ENCODE results near the gene VMAC. TPM values are rescaled to one million over a fixed set of nuclear protein-coding genes. Genes with fewer than 3 reads are reported as not detected.
"Not testable (repeated sequence)": the region's sequence is repeated elsewhere in the genome, so short reads cannot be mapped to it uniquely, and the experiment has no call there.

The VMAC gene
- total and polyA plus RNA-seq, 8 donors, result 3.6 to 60.8 (median 6.7) TPM

- intact Hi-C loops (cut with DNase I; ENCODE audit: low total_unique reads), result no loop called here
- peaks cover 7 to 25% (median 12%) of the 10 kb centered on the region in 4 donors for H3K4me1 ChIP-seq
Observed at GRCh38 chr19:5880196-5880595, 24.5 kb upstream of the VMAC start.

GRCh38 chr19:5880604-5881078 is 24.0 kb upstream of the VMAC start:
- Histone ChIP-seq H3K9me3 (no peaks in the 10 kb centered on the region), H3K4me1 (peaks cover 7 to 25% (median 12%) of the 10 kb centered on the region in 4 donors), H3K4me3 (no peak overlapping the region), H3K27me3 (peaks cover 0 to 61% (median 28%) of the 10 kb centered on the region in 3 donors), H3K36me3 (no peaks in the 10 kb centered on the region), H3K27ac (peak overlapping the region in 4 of 5 donors; percentile 31 to 83 (median 50))
- intact Hi-C loops (cut with DNase I; ENCODE audit: low total_unique reads), result no loop called here
- DNase-seq, result peak in 1 of 2 donors; percentile 84
- TF ChIP-seq CTCF (IDR thresholded peaks at IDR 0.05) (no peak), POLR2A (IDR thresholded peaks at IDR 0.05) (no peak), EP300 (IDR thresholded peaks at IDR 0.05) (peak; percentile 37), POLR2AphosphoS5 (IDR thresholded peaks at IDR 0.05) (peak in 2 of 3 donors; percentile 29 to 39)
- WGBS, 5 donors, result 9 to 22% (median 15%) methylated on average over 11 to 15 of the region's 15 CpGs

More at GRCh38 chr19:5880196-5880595, 24.5 kb upstream of the VMAC start:
- Histone ChIP-seq H3K27ac (peak overlapping the region in 4 of 5 donors; percentile 31 to 83 (median 50)), H3K36me3 (no peaks in the 10 kb centered on the region), H3K4me3 (no peak overlapping the region), H3K9me3 (no peaks in the 10 kb centered on the region), H3K27me3 (peaks cover 0 to 61% (median 28%) of the 10 kb centered on the region in 3 donors)
- DNase-seq, result no peak
- WGBS, 5 donors, result 27 to 39% (median 30%) methylated on average over 5 to 6 of the region's 6 CpGs
- no peak for TF ChIP-seq POLR2AphosphoS5 (IDR thresholded peaks at IDR 0.05)
- no peak for TF ChIP-seq CTCF (IDR thresholded peaks at IDR 0.05)
- TF ChIP-seq POLR2A (IDR thresholded peaks at IDR 0.05), result no peak
- TF ChIP-seq EP300 (IDR thresholded peaks at IDR 0.05), result no peak

GRCh38 chr19:5881543-5882299 is 23.0 kb upstream of the VMAC start:
- TF ChIP-seq CTCF (IDR thresholded peaks at IDR 0.05) (no peak), POLR2A (IDR thresholded peaks at IDR 0.05) (no peak), POLR2AphosphoS5 (IDR thresholded peaks at IDR 0.05) (no peak), EP300 (IDR thresholded peaks at IDR 0.05) (no peak)
- Histone ChIP-seq H3K4me1 (peaks cover 7 to 25% (median 12%) of the 10 kb centered on the region in 4 donors), H3K27me3 (peaks cover 0 to 55% (median 23%) of the 10 kb centered on the region in 3 donors), H3K9me3 (no peaks in the 10 kb centered on the region), H3K36me3 (no peaks in the 10 kb centered on the region), H3K27ac (peak overlapping the region in 2 of 5 donors; percentile 19 to 83), H3K4me3 (no peak overlapping the region)
- intact Hi-C loops (cut with DNase I; ENCODE audit: low total_unique reads), result no loop called here
- 42 to 56% (median 51%) methylated on average over 18 to 19 of the region's 19 CpGs for WGBS, 5 donors
- DNase-seq, result no peak

GRCh38 chr19:5882421-5882968 is 22.2 kb upstream of the VMAC start:
- TF ChIP-seq CTCF (IDR thresholded peaks at IDR 0.05) (no peak), POLR2AphosphoS5 (IDR thresholded peaks at IDR 0.05) (no peak), EP300 (IDR thresholded peaks at IDR 0.05) (no peak), POLR2A (IDR thresholded peaks at IDR 0.05) (no peak)
- intact Hi-C loops (cut with DNase I; ENCODE audit: low total_unique reads), result no loop called here
- H3K27me3 ChIP-seq, result peaks cover 0 to 47% (median 23%) of the 10 kb centered on the region in 3 donors
- no peaks in the 10 kb centered on the region for H3K9me3 ChIP-seq
- DNase-seq, result no peak
- H3K36me3 ChIP-seq, result no peaks in the 10 kb centered on the region
- H3K27ac ChIP-seq, result peak overlapping the region in 2 of 5 donors; percentile 19 to 83
- WGBS, 5 donors, result 47 to 56% (median 55%) methylated on average over 9 of the region's 9 CpGs
- no peak overlapping the region for H3K4me3 ChIP-seq
- peaks cover 7 to 25% (median 12%) of the 10 kb centered on the region in 4 donors for H3K4me1 ChIP-seq

GRCh38 chr19:5883157-5883873 is 21.4 kb upstream of the VMAC start:
- DNase-seq; H3K9me3 ChIP-seq; H3K36me3 ChIP-seq; H3K4me3 ChIP-seq; intact Hi-C loops (cut with DNase I; ENCODE audit: low total_unique reads): not testable (repeated sequence)
- peak overlapping the region in 1 of 5 donors; percentile 48 for H3K27ac ChIP-seq
- H3K27me3 ChIP-seq, result peaks cover 0 to 40% (median 23%) of the 10 kb centered on the region in 3 donors
- H3K4me1 ChIP-seq, result peaks cover 7 to 25% (median 12%) of the 10 kb centered on the region in 4 donors
- 66 to 73% (median 68%) methylated on average over 11 to 13 of the region's 13 CpGs for WGBS, 5 donors

GRCh38 chr19:5884065-5884811 is 20.4 kb upstream of the VMAC start:
- H3K36me3 ChIP-seq; DNase-seq; intact Hi-C loops (cut with DNase I; ENCODE audit: low total_unique reads); H3K9me3 ChIP-seq; H3K27ac ChIP-seq; H3K4me3 ChIP-seq: not testable (repeated sequence)
- Histone ChIP-seq H3K4me1 (peaks cover 7 to 23% (median 12%) of the 10 kb centered on the region in 4 donors), H3K27me3 (peaks cover 0 to 31% (median 23%) of the 10 kb centered on the region in 3 donors)
- WGBS, 5 donors, result 69 to 78% (median 73%) methylated on average over 11 of the region's 11 CpGs

All from stomach (tissue), 9 donors.